Measurements from ENCODE around the gene SPIRE1.

The SPIRE1 gene

DNA sequence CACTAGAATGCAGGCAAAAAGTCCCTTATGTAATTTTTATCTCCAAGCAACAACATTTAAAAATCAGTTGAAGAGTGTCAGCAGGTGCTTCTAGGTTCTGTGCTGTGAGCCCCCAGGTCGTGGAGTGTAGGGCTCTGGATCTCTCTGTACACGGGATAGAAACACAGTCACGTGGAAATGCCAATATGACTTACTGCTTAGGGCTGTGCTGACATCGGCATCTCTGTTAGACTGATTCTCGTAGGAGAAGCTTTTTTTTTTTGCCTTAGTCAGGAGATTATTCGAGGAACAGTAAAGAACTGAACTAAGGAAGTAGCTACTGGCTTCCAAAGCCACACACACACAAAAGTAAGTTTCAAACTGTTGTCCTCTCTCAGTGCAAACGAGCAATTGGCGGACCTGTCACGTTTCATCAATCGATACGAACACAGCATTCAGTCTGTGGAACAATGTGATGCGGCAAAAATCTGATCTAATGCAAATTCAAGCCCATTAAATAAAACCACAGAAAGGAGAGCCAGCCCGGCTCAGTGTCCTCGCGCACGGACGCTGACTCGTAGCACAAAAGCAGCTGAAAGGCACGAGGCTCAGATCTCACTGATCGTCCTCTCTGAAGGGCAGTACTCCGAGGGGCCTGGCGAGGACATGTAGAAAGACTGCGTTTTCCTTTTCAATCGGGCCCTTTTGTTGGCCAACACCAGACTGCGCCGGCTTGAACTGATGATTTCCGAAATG is 208.7 kb downstream of the SPIRE1 start:
- Histone ChIP-seq H3K9me3 (ENCODE audit: control insufficient read depth in 2 of 2, low read length in 2 of 2) (peaks cover under 1 to 1% of the 10 kb centered on the region in 2 donors), H3K27ac (ENCODE audit: low read length) (no peak overlapping the region), H3K36me3 (ENCODE audit: control insufficient read depth in 2 of 2, insufficient read depth in 2 of 2, low read length in 2 of 2) (peaks cover 12 to 15% of the 10 kb centered on the region in 2 donors), H3K9ac (ENCODE audit: low read length in 2 of 2) (no peak overlapping the region), H3K4me1 (ENCODE audit: control insufficient read depth, insufficient read depth, low read length) (no peaks in the 10 kb centered on the region), H3K4me3 (ENCODE audit: low read length in 2 of 2) (no peak overlapping the region), H3K27me3 (ENCODE audit: control insufficient read depth in 1 of 2, insufficient read depth in 2 of 2, low read length in 2 of 2) (no peaks in the 10 kb centered on the region)

- no peaks in the 10 kb centered on the region for H3K4me1 ChIP-seq (ENCODE audit: control insufficient read depth, insufficient read depth, low read length)
- H3K9me3 ChIP-seq (ENCODE audit: control insufficient read depth in 2 of 2, low read length in 2 of 2) = peaks cover 6 to 8% of the 10 kb centered on the region in 2 donors
- no peak overlapping the region for H3K9ac ChIP-seq (ENCODE audit: low read length in 2 of 2)
- H3K4me3 ChIP-seq (ENCODE audit: low read length in 2 of 2) = no peak overlapping the region
- H3K36me3 ChIP-seq (ENCODE audit: control insufficient read depth in 2 of 2, insufficient read depth in 2 of 2, low read length in 2 of 2) = peaks cover 8 to 9% of the 10 kb centered on the region in 2 donors
- no peak overlapping the region for H3K27ac ChIP-seq (ENCODE audit: low read length)
- H3K27me3 ChIP-seq (ENCODE audit: control insufficient read depth in 1 of 2, insufficient read depth in 2 of 2, low read length in 2 of 2) = no peaks in the 10 kb centered on the region
These were observed 212.4 kb downstream of the SPIRE1 start for GRCh38 chr18:12445554-12445953.

GRCh38 chr18:12443551-12443950 is 214.4 kb downstream of the SPIRE1 start:
- peaks cover 6 to 8% of the 10 kb centered on the region in 2 donors for H3K9me3 ChIP-seq (ENCODE audit: control insufficient read depth in 2 of 2, low read length in 2 of 2)
- no peak overlapping the region for H3K4me3 ChIP-seq (ENCODE audit: low read length in 2 of 2)

GRCh38 chr18:12442946-12443345 is 215.0 kb downstream of the SPIRE1 start:
- H3K27me3 ChIP-seq (ENCODE audit: control insufficient read depth in 1 of 2, insufficient read depth in 2 of 2, low read length in 2 of 2) = no peaks in the 10 kb centered on the region
- peaks cover 5 to 8% of the 10 kb centered on the region in 2 donors for H3K36me3 ChIP-seq (ENCODE audit: control insufficient read depth in 2 of 2, insufficient read depth in 2 of 2, low read length in 2 of 2)
- H3K9ac ChIP-seq (ENCODE audit: low read length in 2 of 2) = no peak overlapping the region
- H3K27ac ChIP-seq (ENCODE audit: low read length) = no peak overlapping the region
- H3K4me1 ChIP-seq (ENCODE audit: control insufficient read depth, insufficient read depth, low read length) = no peaks in the 10 kb centered on the region
- no peak overlapping the region for H3K4me3 ChIP-seq (ENCODE audit: low read length in 2 of 2)
- H3K9me3 ChIP-seq (ENCODE audit: control insufficient read depth in 2 of 2, low read length in 2 of 2) = peaks cover 6 to 8% of the 10 kb centered on the region in 2 donors

More at GRCh38 chr18:12443551-12443950, 214.4 kb downstream of the SPIRE1 start:
- peaks cover 5% of the 10 kb centered on the region in 2 donors for H3K36me3 ChIP-seq (ENCODE audit: control insufficient read depth in 2 of 2, insufficient read depth in 2 of 2, low read length in 2 of 2)
- no peak overlapping the region for H3K9ac ChIP-seq (ENCODE audit: low read length in 2 of 2)
- no peaks in the 10 kb centered on the region for H3K27me3 ChIP-seq (ENCODE audit: control insufficient read depth in 1 of 2, insufficient read depth in 2 of 2, low read length in 2 of 2)
- no peak overlapping the region for H3K27ac ChIP-seq (ENCODE audit: low read length)
- H3K4me1 ChIP-seq (ENCODE audit: control insufficient read depth, insufficient read depth, low read length) = no peaks in the 10 kb centered on the region

GRCh38 chr18:12441475-12442034 is 216.4 kb downstream of the SPIRE1 start:
- Histone ChIP-seq H3K4me3 (ENCODE audit: low read length in 2 of 2) (no peak overlapping the region), H3K9me3 (ENCODE audit: control insufficient read depth in 2 of 2, low read length in 2 of 2) (peaks cover 6 to 8% of the 10 kb centered on the region in 2 donors), H3K4me1 (ENCODE audit: control insufficient read depth, insufficient read depth, low read length) (no peaks in the 10 kb centered on the region), H3K27me3 (ENCODE audit: control insufficient read depth in 1 of 2, insufficient read depth in 2 of 2, low read length in 2 of 2) (no peaks in the 10 kb centered on the region), H3K36me3 (ENCODE audit: control insufficient read depth in 2 of 2, insufficient read depth in 2 of 2, low read length in 2 of 2) (peaks cover 5 to 10% of the 10 kb centered on the region in 2 donors), H3K27ac (ENCODE audit: low read length) (no peak overlapping the region), H3K9ac (ENCODE audit: low read length in 2 of 2) (no peak overlapping the region)

DNA sequence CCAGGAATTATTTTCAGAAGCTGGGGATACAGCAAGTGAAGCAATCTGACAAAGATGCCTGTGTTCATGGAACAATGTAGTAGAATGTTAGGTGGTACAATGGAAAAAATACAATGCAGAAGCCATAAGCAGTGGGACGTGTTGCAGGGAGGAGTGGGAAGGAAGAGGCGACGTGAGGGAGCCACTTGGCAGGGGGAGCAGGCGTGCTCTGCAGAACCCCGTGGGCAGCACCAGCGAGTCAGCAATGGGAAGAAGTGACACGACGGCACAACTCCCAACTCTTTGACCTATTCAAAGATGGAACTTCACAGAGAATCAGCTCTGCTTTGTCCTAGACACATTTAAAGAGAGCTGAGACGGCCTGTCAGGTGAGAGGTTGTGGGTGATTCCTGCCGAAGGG is 219.7 kb downstream of the SPIRE1 start:
- H3K27ac ChIP-seq (ENCODE audit: low read length) = no peak overlapping the region
- H3K36me3 ChIP-seq (ENCODE audit: control insufficient read depth in 2 of 2, insufficient read depth in 2 of 2, low read length in 2 of 2) = peaks cover 0 to 9% of the 10 kb centered on the region in 2 donors
- no peak overlapping the region for H3K4me3 ChIP-seq (ENCODE audit: low read length in 2 of 2)
- H3K27me3 ChIP-seq (ENCODE audit: control insufficient read depth in 1 of 2, insufficient read depth in 2 of 2, low read length in 2 of 2) = no peaks in the 10 kb centered on the region
- H3K9ac ChIP-seq (ENCODE audit: low read length in 2 of 2) = no peak overlapping the region
- no peaks in the 10 kb centered on the region for H3K9me3 ChIP-seq (ENCODE audit: control insufficient read depth in 2 of 2, low read length in 2 of 2)
- no peaks in the 10 kb centered on the region for H3K4me1 ChIP-seq (ENCODE audit: control insufficient read depth, insufficient read depth, low read length)

- Histone ChIP-seq H3K36me3 (ENCODE audit: control insufficient read depth in 2 of 2, insufficient read depth in 2 of 2, low read length in 2 of 2) (peaks cover 0 to 12% of the 10 kb centered on the region in 2 donors), H3K4me3 (ENCODE audit: low read length in 2 of 2) (no peak overlapping the region), H3K9me3 (ENCODE audit: control insufficient read depth in 2 of 2, low read length in 2 of 2) (no peaks in the 10 kb centered on the region), H3K4me1 (ENCODE audit: control insufficient read depth, insufficient read depth, low read length) (no peaks in the 10 kb centered on the region), H3K27ac (ENCODE audit: low read length) (no peak overlapping the region), H3K9ac (ENCODE audit: low read length in 2 of 2) (no peak overlapping the region), H3K27me3 (ENCODE audit: control insufficient read depth in 1 of 2, insufficient read depth in 2 of 2, low read length in 2 of 2) (no peaks in the 10 kb centered on the region)
These were observed 222.0 kb downstream of the SPIRE1 start for GRCh38 chr18:12435867-12436266.

DNA sequence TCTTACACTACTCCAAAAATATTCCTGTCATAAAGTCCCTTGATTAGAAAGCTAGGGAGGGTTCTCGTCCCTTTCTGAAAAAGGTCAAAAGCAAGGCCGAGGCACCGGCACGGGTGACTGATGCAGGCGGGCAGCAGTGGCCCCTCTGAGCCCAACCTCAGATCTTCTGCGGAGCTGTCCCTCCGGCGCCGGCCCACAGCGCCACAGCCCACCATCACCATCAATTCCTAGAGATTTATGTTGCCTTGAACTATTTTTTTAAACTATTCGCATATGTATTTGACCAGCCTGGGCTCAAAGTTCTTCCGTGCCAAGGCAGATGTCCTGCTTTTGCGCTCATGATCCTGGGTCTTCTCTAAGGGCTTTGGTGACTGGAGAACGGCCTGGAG is 223.4 kb downstream of the SPIRE1 start:
- Histone ChIP-seq H3K4me3 (ENCODE audit: low read length in 2 of 2) (no peak overlapping the region), H3K27me3 (ENCODE audit: control insufficient read depth in 1 of 2, insufficient read depth in 2 of 2, low read length in 2 of 2) (no peaks in the 10 kb centered on the region), H3K4me1 (ENCODE audit: control insufficient read depth, insufficient read depth, low read length) (no peaks in the 10 kb centered on the region), H3K9ac (ENCODE audit: low read length in 2 of 2) (no peak overlapping the region), H3K36me3 (ENCODE audit: control insufficient read depth in 2 of 2, insufficient read depth in 2 of 2, low read length in 2 of 2) (peaks cover 0 to 13% of the 10 kb centered on the region in 2 donors), H3K9me3 (ENCODE audit: control insufficient read depth in 2 of 2, low read length in 2 of 2) (no peaks in the 10 kb centered on the region), H3K27ac (ENCODE audit: low read length) (no peak overlapping the region)

DNA sequence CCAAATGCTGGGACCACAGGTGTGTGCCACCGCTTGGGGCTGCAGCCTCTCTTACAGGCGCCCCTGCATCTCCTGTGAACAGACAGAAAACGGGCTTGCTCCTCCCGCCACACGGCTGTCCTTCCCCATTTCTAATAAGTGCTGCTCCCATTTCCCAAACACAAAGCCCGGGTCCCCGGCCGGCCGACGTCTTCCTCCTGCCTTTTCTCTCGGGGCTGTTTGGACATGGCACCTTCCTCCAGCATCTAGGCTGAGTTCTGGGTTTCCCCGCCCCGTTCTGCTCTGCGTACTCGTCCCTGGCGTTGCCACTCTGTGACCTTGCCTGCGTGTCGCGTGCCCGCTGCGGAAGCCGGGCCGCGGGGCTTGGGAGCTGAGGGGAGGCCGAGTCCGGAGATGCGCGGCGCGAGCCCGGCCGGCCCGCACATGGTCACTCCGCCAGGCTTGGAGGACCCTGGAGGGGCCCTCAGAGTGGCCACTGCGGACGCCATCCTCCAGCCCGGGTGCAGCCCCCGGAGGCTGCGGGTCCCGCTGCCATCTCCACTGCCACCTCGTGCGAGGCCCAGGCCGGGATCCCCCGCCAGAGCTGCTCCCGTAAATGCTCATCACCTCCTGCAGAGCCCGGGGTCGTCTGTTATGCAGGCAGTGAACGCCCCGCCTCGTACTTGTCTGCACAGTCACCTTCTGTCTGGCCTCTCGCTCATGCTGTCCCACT is 223.9 kb downstream of the SPIRE1 start:
- Histone ChIP-seq H3K9ac (ENCODE audit: low read length in 2 of 2) (no peak overlapping the region), H3K27me3 (ENCODE audit: control insufficient read depth in 1 of 2, insufficient read depth in 2 of 2, low read length in 2 of 2) (no peaks in the 10 kb centered on the region), H3K36me3 (ENCODE audit: control insufficient read depth in 2 of 2, insufficient read depth in 2 of 2, low read length in 2 of 2) (peaks cover 0 to 15% of the 10 kb centered on the region in 2 donors), H3K4me1 (ENCODE audit: control insufficient read depth, insufficient read depth, low read length) (no peaks in the 10 kb centered on the region), H3K27ac (ENCODE audit: low read length) (no peak overlapping the region), H3K9me3 (ENCODE audit: control insufficient read depth in 2 of 2, low read length in 2 of 2) (no peaks in the 10 kb centered on the region), H3K4me3 (ENCODE audit: low read length in 2 of 2) (no peak overlapping the region)

- no peaks in the 10 kb centered on the region for H3K27me3 ChIP-seq (ENCODE audit: control insufficient read depth in 1 of 2, insufficient read depth in 2 of 2, low read length in 2 of 2)
- no peaks in the 10 kb centered on the region for H3K9me3 ChIP-seq (ENCODE audit: control insufficient read depth in 2 of 2, low read length in 2 of 2)
- H3K9ac ChIP-seq (ENCODE audit: low read length in 2 of 2) = no peak overlapping the region
- H3K27ac ChIP-seq (ENCODE audit: low read length) = no peak overlapping the region
- peaks cover 5 to 20% of the 10 kb centered on the region in 2 donors for H3K36me3 ChIP-seq (ENCODE audit: control insufficient read depth in 2 of 2, insufficient read depth in 2 of 2, low read length in 2 of 2)
- no peak overlapping the region for H3K4me3 ChIP-seq (ENCODE audit: low read length in 2 of 2)
- no peaks in the 10 kb centered on the region for H3K4me1 ChIP-seq (ENCODE audit: control insufficient read depth, insufficient read depth, low read length)
These were observed 225.0 kb downstream of the SPIRE1 start for GRCh38 chr18:12432881-12433280.

Measured in stomach smooth muscle (tissue), 2 donors.